IPS-11a (cell line): Measurements from ENCODE around the gene ADGRG4.
"Not testable (repeated sequence)": the region's sequence is repeated elsewhere in the genome, so short reads cannot be mapped to it uniquely, and the experiment has no call there.

Source experiments
- H3K4me3 ChIP-seq: one replicate; pipeline ENCODE4 v1.5.1; 2013; ENCODE audit warnings: low read depth, low read length, control low read depth

ADGRG4 gene, protein sequence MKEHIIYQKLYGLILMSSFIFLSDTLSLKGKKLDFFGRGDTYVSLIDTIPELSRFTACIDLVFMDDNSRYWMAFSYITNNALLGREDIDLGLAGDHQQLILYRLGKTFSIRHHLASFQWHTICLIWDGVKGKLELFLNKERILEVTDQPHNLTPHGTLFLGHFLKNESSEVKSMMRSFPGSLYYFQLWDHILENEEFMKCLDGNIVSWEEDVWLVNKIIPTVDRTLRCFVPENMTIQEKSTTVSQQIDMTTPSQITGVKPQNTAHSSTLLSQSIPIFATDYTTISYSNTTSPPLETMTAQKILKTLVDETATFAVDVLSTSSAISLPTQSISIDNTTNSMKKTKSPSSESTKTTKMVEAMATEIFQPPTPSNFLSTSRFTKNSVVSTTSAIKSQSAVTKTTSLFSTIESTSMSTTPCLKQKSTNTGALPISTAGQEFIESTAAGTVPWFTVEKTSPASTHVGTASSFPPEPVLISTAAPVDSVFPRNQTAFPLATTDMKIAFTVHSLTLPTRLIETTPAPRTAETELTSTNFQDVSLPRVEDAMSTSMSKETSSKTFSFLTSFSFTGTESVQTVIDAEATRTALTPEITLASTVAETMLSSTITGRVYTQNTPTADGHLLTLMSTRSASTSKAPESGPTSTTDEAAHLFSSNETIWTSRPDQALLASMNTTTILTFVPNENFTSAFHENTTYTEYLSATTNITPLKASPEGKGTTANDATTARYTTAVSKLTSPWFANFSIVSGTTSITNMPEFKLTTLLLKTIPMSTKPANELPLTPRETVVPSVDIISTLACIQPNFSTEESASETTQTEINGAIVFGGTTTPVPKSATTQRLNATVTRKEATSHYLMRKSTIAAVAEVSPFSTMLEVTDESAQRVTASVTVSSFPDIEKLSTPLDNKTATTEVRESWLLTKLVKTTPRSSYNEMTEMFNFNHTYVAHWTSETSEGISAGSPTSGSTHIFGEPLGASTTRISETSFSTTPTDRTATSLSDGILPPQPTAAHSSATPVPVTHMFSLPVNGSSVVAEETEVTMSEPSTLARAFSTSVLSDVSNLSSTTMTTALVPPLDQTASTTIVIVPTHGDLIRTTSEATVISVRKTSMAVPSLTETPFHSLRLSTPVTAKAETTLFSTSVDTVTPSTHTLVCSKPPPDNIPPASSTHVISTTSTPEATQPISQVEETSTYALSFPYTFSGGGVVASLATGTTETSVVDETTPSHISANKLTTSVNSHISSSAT (N-terminal part only)

DNA sequence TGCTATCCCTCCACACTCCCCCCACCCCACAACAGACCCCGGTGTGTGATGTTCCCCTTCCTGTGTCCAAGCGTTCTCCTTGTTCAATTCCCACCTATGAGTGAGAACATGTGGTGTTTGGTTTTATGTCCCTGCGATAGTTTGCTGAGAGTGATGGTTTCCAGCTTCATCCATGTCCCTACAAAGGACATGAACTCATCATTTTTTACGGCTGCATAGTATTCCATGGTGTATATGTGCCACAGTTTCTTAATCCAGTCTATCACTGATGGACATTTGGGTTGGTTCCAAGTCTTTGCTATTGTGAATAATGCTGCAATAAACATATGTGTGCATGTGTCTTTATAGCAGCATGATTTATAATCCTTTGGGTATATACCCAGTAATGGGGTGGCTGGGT, at the start of gene ADGRG4:
ADGRG4 (plus strand) TSS at position 243 of the 400 bp plus-strand sequence. CDS start 7,815 bp downstream, outside the sequence.
- H3K4me3 ChIP-seq = not testable (repeated sequence)

DNA sequence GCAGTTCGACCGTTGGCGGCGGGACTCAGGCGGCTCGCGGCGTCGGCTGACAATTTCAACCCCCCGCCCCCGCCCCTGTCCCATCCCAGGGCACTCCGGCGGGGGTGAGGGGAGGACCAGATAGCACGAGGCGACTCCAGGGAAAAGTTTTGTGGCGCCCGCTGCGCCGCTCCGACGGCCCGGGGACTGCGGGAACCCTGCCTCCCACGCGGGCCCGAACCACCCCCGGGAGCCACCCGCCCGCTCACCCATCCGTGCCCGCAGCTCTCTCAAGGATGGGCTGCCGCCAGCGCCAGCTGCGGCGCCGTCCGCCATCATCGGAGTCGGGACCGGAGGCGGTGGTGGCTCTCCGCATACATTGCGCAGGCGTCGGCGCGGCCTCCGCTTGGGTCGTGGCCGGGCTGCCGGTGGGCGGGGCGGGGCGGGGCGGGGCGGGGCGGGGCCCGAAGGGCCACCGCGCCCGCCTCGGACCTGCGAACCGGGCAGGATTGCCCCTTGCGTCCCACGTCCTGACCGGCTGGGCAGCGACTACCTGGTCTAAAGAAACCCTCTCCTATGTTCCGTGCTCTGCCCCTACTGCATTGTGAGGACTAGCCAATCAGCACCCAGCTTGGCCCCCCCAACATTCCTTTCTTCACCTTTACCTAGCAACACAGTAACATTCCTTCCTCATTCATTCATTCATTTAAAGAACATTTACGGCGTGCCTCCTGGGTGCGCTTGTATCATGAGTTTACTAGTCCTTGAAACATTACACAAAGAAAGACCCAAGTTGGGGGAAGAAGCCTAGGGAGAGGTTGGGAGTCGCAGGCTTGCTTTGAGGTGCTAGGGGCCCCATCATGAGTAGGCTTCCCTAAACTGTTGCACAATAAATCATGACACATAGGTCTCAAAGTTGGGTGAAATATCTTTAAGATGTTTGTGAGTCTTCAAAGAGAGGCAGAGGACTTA, 49.4 kb upstream of the ADGRG4 start, which contains the start of gene MAP7D3:
MAP7D3 (minus strand) TSS at position 360 of the 951 bp plus-strand sequence; CDS start at position 318, 42 bp downstream.
- peak within 1 kb of the TSS; percentile 35 for H3K4me3 ChIP-seq

DNA sequence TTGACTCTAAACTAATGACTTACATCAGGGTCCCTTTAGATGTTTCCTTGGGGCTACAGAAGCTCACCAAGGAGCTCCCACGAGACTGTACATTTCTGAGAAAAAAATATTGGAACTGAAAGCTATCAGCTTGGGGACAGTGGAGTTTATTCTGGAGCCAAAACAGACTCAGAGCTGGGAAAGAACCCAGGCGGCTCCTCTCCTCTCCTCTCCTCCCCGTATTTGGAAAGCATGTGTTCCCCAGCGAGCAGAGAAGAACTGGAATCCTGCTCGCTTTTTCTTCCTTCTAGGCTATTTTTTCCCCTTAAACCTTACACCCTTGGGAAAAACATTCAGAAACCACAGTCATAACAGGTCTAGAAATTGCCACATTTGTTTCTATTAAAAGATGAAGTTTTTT, 45.2 kb upstream of the ADGRG4 start:
- H3K4me3 ChIP-seq = no peak overlapping the region

DNA sequence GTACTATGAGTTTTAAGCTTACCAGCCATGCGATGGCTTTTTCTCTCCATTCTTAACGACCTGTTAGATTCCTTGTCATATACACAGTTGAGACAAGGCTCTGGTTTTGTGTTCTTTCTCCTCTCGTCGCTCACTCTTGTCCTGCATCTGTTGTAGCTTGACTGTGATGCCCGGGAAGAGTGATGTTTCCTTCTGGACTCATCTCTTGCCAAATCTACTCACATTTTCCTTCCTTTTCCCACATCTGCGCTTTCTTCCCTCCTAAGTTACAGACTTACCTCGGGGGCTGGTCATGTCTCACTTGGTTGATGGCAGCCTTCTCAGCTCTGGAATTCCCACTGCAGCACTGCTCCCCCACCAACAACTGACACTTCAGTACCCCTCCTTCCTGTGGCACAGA, 44.7 kb upstream of the ADGRG4 start:
- H3K4me3 ChIP-seq = no peak overlapping the region

DNA sequence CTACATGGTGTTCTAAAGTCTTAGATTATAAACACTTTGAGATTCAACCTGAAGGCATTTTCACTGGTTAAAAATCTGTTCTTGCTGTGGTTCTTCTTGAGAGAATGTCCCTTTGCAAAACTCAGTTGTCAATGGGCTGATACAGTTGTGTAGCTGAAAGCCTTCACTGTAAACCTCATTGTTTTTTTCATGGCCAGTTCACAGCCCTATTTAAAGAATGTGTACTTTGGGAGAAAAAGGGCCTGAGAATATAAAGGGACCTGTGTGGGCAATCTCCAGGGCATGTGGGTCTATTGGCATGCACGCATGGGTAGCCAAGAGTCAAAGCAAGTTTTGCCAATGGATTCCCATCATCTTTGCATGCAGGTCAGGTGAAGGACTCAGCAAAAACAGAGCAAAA, 41.8 kb upstream of the ADGRG4 start:
- no peak overlapping the region for H3K4me3 ChIP-seq

DNA sequence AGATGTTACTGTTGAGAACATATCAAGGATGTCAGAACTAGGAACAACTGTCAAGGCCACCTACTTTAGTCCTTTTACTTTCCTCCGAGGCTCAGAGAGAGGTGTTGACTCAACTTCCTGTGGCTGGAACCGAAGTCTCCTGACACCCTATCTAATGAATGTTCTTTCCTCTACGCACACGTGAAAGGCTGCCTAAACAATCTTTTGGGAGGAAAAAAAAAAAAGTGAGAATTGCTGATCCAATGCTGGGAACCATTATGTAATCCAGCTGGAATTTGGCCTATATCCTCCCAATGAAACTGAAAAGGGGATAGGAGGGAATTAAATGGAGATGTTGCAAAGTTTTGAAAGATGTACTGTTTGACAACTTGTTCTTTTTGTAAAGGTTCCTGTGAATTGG, 41.2 kb upstream of the ADGRG4 start:
- H3K4me3 ChIP-seq = no peak overlapping the region

DNA sequence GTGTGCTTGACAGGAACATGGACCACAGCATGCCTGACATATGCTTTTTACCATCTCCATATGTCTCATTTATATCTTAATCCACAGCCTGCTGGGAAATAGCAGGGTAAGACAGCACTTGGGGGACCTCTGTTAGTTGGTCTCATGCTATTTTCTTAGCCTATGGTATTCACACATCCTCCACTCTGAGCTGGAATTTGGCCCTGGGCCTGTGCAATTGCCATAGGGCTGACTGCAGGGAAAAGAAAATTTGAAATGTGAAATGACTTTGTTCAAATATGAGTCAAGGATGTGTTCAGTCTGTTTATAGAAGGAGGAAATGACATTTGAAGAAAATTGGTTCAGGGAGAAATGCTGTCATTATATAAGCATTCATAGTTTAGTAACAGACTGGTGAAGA, 40.0 kb upstream of the ADGRG4 start:
- H3K4me3 ChIP-seq = no peak overlapping the region

DNA sequence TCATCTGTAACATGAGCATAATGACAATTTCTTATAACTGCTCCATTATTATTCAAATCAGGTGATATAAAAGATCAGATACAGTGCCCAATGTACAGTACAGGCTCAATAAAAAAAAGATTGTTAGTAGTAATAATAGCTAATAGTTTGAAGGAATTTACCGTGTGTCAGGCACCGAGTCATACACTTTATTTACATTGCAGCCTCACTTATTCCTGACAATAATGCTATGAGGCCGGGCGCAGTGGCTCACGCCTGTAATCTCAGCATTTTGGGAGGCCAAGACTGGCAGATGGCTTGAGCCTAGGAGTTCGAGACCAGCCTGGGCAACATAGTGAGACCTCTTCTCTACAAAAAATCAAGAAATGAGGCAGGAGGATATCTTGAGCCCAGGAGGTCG, 39.4 kb upstream of the ADGRG4 start:
- no peak overlapping the region for H3K4me3 ChIP-seq

DNA sequence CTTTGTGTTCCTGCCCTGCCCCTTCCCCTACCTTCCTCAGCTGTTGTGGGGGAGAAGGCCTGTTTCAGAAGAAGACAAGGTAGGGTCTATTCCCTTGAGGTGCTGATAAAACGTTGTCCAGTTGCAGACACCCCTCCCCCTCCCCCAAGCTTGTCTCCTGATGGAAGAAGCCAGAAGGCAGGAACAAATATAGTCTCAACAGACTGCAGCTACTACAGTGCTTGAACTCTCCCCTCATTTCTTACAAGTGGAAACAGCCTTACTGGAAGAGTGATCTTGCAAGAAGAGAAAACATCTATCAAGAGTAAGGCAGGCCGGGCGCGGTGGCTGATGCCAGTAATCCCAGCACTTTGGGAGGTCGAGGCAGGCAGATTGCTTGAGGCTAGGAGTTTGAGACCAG, 38.5 kb upstream of the ADGRG4 start:
- H3K4me3 ChIP-seq = no peak overlapping the region

DNA sequence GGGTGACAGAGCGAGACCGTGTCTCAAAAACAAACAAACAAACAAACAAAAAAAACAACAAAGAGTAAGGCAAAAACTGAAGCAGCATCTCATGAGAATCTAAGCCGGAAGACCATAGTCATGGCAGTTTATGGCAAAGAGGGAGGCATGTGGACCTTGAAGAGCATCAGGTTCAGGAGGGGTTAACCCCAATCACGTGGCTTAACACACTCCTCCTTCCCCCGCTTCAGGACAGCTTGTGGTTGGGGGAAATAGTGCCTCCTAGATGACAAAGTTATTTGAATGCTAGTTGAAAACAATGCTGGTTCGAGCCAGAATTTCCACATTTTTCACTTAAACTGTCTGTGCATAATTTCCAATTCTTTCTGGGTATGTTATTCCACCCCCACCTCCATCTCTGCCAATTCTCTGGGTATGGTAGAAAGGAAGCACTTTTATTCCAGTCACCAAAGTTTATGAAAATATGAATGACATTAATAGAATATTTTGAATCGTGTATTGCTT, 37.9 kb upstream of the ADGRG4 start:
- H3K4me3 ChIP-seq = no peak overlapping the region

DNA sequence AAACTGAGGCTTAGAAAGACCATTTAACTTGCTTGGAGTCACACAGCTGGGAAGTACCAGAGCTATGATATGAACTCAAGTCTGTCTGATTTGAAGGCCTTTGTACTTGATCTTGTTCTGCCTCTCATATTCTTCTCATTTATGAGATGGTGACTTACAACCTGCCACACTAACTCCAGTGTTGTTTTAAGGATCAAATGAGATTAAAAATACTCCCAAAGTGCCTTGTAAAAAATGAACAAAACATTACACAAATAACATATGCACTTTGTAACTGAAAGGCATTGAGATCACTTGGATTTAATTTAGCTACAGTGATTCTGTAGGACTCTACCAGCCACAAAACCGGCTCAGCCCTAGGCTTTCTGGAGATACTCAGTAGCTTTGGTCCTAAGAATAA, 33.9 kb upstream of the ADGRG4 start:
- no peak overlapping the region for H3K4me3 ChIP-seq

DNA sequence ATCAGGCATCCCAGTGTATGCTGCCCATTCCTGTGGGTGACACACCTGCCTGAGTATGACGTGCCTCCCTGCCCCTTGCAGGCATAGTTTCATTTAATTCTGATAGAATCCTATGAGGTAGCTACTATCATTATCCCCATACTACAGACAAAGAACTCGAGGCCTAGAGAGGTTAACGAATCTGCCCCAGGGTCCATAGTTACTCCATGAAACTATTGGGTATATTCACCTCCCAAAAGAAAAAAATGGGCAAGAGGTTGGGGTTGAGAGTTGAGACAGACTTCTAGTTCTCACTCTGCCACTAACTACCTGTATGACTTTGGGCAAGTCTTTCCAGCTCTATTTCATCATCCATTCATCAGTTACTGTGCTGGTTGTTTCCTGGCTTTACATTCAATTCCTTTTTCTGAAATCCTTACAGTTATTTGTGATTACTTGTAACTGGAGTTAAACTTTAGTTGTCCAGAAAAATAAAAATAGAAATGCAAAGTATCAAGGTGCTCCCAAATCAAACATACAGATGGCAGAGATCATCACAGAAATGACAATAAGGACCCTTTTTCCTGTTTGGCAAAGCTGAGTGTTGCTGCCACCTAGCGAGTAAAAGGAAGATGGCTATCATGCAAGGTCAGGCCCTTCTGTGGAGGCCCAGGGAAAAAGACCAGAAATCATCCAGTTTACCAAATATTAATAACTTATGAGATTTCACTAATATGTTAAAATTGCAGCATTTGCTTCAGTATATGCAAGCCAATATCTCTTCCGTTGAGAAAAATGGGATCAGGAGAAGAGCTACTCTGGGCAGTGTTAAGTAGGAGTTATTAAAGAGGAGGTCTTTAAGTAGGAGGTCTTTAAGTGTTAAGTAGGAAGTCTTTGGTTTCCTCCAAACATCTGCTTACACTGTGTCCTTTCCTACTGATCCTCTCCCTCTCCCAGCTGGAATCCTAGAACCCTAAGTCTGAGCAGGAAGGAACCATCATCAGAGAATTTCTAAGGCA, 32.4 kb upstream of the ADGRG4 start:
- H3K4me3 ChIP-seq = no peak overlapping the region

DNA sequence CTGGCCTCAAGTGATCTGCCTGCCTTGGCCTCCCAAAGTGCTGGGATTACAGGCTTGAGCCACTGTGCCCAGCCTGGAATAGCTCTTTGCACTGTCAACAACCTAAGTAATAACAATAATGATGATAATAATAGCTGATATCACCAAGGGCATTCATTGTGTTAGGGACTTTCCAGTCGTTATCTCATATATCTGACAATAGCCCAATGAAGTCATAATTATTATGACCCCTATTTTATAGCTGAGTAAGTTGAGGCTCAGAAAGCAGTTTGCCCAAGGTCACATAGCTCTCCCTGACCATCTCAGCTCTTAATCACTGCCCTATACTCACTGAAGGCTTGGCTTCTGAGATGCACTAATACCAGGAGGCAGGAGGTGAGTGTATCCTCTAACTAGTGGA, 30.8 kb upstream of the ADGRG4 start:
- no peak overlapping the region for H3K4me3 ChIP-seq

DNA sequence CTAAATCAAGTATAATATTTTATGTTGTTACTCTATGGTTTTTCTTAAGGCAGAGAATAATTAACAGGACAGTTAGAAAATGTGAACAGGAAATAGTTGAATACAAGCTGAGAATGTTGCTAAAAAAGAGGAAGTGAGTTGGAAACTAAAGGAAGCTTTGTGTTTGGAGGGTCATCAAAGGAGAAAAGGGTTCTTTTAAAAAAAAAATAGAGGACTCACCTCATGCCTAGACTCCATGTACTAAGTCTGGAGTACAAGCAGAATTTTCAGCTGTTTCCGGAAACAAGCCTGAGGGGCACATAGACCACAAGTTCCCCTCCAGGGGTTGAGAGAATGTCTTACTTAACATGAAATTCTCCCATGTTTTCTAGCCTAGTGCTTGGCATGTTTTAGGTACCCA, 29.5 kb upstream of the ADGRG4 start:
- no peak overlapping the region for H3K4me3 ChIP-seq

DNA sequence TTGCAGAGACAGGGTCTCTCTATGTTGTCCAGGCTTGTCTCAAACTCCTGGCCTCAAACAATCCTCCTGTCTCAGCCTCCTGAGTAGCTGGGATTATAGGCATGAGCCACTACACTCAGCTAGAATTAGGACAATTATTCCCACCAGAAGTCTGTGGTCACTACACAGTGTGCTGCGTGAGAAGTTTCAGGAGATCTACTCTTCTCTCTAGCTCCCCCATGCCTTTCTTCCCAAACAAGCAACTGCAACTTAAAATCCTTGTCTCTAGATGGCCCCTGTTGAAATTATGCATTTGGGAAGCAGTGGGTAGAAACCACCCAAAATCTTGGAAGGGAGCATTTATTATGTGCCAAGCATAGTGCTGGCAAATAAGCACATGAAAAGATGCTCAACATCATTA, 28.4 kb upstream of the ADGRG4 start:
- no peak overlapping the region for H3K4me3 ChIP-seq

DNA sequence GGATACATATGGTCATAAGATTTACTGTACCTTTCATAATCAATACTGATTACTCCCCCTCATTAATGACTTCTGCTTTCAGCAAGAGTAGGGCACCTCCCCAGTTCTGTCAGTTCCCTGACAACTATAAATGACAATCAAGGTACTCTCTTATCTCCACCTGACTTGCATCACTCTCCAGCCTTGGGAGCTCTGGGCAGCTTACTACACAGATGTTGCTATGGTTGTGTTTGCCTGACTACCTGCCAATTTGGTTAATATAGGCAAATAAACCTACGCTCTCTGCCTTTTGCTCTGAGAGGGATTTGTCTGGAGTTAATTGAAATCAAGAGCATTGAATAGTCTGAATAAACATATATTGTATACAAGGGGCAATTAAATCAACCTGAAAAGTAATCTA, 26.8 kb upstream of the ADGRG4 start:
- H3K4me3 ChIP-seq = no peak overlapping the region

DNA sequence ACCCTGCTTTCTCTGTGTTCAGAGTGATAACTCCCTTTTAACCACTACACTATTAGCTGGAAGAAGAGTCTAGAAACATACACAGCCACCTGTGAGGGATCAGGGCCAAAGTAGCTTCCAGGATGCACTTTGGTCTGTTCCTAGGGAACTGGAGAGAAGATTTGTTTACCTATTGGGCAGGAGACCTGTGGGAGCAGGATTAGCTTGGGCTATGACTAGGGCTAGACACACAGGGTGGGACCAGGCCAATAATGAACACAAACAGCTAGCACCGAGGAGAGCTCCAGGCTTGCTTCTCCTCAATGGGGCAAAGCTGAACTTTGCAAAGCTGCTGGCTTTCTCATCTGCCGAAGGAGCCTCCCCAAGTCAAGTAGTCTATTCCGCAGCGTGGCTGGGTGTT, 25.2 kb upstream of the ADGRG4 start:
- H3K4me3 ChIP-seq = no peak overlapping the region

DNA sequence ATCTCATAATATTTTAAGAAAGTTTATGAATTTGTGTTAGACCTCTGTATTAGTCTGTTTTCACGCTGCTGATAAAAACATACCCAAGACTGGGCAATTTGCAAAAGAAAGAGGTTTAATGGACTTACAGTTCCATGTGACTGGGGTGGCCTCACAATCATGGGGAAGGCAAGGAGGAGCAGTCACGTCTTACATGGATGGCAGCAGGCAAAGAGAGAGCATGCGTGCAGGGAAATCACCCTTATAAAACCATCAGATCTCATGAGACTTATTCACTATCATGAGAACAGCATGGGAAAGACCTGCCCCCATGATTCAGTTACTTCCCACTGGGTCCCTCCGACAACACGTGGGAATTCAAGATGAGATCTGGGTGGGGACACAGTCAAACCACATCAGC, 14.4 kb upstream of the ADGRG4 start:
- H3K4me3 ChIP-seq = not testable (repeated sequence)

DNA sequence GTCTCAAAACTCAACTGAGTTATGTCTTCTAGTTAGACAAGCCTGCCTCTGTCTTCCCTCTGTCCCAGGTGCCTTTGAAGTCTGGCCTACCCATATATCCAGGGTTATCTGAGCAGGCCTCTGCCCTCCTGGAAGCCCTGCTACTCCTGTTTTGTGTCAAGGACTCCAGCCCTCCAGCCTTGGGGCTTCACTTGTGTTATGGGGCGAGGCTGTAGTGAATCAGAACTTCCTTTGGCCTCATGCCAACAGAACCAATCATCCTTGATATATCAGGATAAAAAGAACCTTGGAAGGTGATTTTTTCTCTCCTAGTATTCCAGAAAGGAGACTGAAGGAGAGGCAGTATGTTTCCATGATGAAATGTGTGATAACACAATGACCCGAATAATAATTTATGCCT, 8.9 kb upstream of the ADGRG4 start:
- no peak overlapping the region for H3K4me3 ChIP-seq
